HepG2 (cell line): ENCODE results near the gene SRPK3. TPM values are rescaled to one million over a fixed set of nuclear protein-coding genes. Genes with fewer than 3 reads are reported as not detected.

ENCODE experiments used
- CHD4 ChIP-seq: fragments of 200-600 bp; sonication (generic); IDR thresholded peaks from 2 replicates; pipeline ENCODE4 v1.7.0; 2017; ENCODE audit warnings: mild to moderate bottlenecking, low read length, borderline replicate concordance
- DMAP1 ChIP-seq: IDR thresholded peaks from 2 replicates; pipeline ENCODE4 v1.6.1; 2016
- DZIP1 ChIP-seq: sonication (generic); formaldehyde crosslinking; IDR thresholded peaks from 2 replicates; pipeline ENCODE4 v1.5.0; 2020; ENCODE audit warnings: mild to moderate bottlenecking, missing genetic modification reagents
- FOSL2 ChIP-seq: sonication (generic); formaldehyde crosslinking; IDR thresholded peaks from 2 replicates; pipeline ENCODE4 v1.4.0; 2020; ENCODE audit warnings: missing genetic modification reagents
- IKZF1 ChIP-seq: fragments of 450-650 bp; IDR thresholded peaks from 2 replicates; pipeline ENCODE4 v1.7.1; 2016
- MLLT10 ChIP-seq: sonication (generic); formaldehyde crosslinking; IDR thresholded peaks from 2 replicates; pipeline ENCODE4 v1.4.0; 2020; ENCODE audit warnings: missing genetic modification reagents
- PITX1 ChIP-seq: sonication (generic); formaldehyde crosslinking; IDR thresholded peaks from 2 replicates; pipeline ENCODE4 v1.5.1; 2020; ENCODE audit warnings: mild to moderate bottlenecking, missing genetic modification reagents
- RBM39 ChIP-seq: fragments of 200-400 bp; formaldehyde crosslinking; IDR thresholded peaks from one replicate; pipeline ENCODE4 v1.6.1; 2018; ENCODE audit warnings: antibody characterized with exemption, mild to moderate bottlenecking, low read depth, low read length; ENCODE audit not compliant: poor library complexity, severe bottlenecking
- RXRB ChIP-seq: IDR thresholded peaks from 2 replicates; pipeline ENCODE4 v1.6.1; 2016; ENCODE audit warnings: borderline replicate concordance, missing genetic modification reagents, missing compliant biosample characterization
- SP5 ChIP-seq: IDR thresholded peaks from 2 replicates; pipeline ENCODE4 v1.6.1; 2016; ENCODE audit warnings: low read depth, borderline replicate concordance
- ZNF138 ChIP-seq: sonication (generic); formaldehyde crosslinking; IDR thresholded peaks from 2 replicates; pipeline ENCODE4 v1.5.0; 2020; ENCODE audit warnings: mild to moderate bottlenecking, low read depth, missing genetic modification reagents
- ZNF275 ChIP-seq: sonication (generic); formaldehyde crosslinking; IDR thresholded peaks from 2 replicates; pipeline ENCODE4 v1.8.0; 2022; ENCODE audit warnings: missing genetic modification reagents, mild to moderate bottlenecking, inconsistent platforms, borderline replicate concordance
- ZNF484 ChIP-seq: sonication (generic); formaldehyde crosslinking; IDR thresholded peaks from 2 replicates; pipeline ENCODE4 v1.5.1; 2020; ENCODE audit warnings: mild to moderate bottlenecking, low read depth, missing genetic modification reagents, borderline replicate concordance
- ZNF691 ChIP-seq: sonication (generic); formaldehyde crosslinking; IDR thresholded peaks from 2 replicates; pipeline ENCODE4 v1.4.0; 2020; ENCODE audit warnings: missing genetic modification reagents, low read depth, mild to moderate bottlenecking, borderline replicate concordance
- ZNF720 ChIP-seq: sonication (generic); formaldehyde crosslinking; IDR thresholded peaks from 2 replicates; pipeline ENCODE4 v1.4.0; 2020; ENCODE audit warnings: missing genetic modification reagents
- polyA plus RNA-seq, 8 experiments: library from polyadenylated mRNA; depleted of rRNA in 3 of 8; stranded (reverse) in 7 of 8; unstranded in 1 of 8; fragments of >200 nt; fragmentation: Illumina TruSeq in 4 of 8; extraction: Trizol in 4 of 8; gene quantifications; 2 replicates each; pipeline versions ENCODE4 v1.2.1 to v1.2.3, GENCODE V29; 2011 to 2016; ENCODE audit warnings: low read depth in 4 of 8, missing spikeins in 1 of 8, mixed read lengths in 1 of 8; ENCODE audit not compliant: insufficient read depth in 1 of 8
- total RNA-seq, 5 experiments: library from RNA; depleted of rRNA; stranded (reverse); fragments of >200 nt; fragmentation: Illumina TruSeq; extraction: Trizol; gene quantifications; 2 replicates each; pipeline ENCODE4 v1.2.3, GENCODE V29; 2016; ENCODE audit warnings: low read depth in 1 of 5
- TF ChIP-seq, protein P1 (sequence below): sonication (generic); formaldehyde crosslinking; IDR thresholded peaks from 2 replicates; pipeline ENCODE4 v1.5.1; 2020; ENCODE audit warnings: mild to moderate bottlenecking, missing genetic modification reagents, borderline replicate concordance

The SRPK3 gene
- total and polyA plus RNA-seq, 2 of the 13 experiments (the other 11 are each of a cell fraction or from before 2014, with no cell fraction given), result 0.22 to 0.30 TPM

DNA sequence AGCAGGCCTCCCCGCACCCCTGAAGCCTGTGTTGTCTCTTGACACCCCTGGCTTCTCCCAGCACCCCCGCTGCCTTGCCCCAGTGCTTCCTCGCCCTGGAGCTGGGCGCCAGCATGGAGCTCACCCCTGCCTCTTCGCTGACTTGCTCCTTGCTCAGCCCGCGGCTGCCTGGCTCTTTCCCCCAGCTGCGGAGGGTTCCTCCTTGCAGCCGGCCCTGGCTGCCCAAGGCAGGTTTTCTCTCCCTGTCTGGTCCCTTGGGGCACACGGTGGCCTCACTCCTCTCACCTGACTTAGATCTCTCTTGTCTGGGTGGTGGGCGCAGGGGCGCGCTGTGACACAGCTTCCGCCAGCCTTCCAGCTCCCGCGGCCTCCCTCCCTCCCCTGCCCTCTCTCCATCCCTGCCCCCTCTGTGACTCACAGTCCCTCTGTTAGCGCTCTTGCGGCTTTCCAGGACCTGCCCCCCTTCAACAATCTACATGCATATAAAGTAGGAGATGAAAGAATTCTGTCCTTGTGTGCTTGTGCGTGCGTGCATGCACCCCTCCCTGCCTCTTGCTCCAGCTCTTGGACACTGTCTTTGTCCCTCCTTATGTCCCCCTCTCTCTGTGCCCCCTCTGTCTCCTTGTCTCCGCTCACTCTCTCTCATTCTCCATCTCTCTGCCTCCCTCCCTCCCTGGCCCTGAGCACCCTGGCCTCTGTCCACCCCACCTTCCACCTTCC, 14.6 kb upstream of the SRPK3 start (continued):
- TF ChIP-seq PITX1 (CRISPR knock-in tag) (no peak), MLLT10 (CRISPR knock-in tag) (no peak), RBM39 (no peak), ZNF138 (no peak), CHD4 (no peak), DMAP1 (CRISPR knock-in tag) (no peak), IKZF1 (no peak), ZNF691 (no peak), ZNF484 (CRISPR knock-in tag) (no peak), ZNF720 (CRISPR knock-in tag) (no peak), ZNF275 (CRISPR knock-in tag) (no peak), SP5 (CRISPR knock-in tag) (no peak), RXRB (no peak), FOSL2 (peak; percentile 60), DZIP1 (no peak)
- TF ChIP-seq, protein P1, sequence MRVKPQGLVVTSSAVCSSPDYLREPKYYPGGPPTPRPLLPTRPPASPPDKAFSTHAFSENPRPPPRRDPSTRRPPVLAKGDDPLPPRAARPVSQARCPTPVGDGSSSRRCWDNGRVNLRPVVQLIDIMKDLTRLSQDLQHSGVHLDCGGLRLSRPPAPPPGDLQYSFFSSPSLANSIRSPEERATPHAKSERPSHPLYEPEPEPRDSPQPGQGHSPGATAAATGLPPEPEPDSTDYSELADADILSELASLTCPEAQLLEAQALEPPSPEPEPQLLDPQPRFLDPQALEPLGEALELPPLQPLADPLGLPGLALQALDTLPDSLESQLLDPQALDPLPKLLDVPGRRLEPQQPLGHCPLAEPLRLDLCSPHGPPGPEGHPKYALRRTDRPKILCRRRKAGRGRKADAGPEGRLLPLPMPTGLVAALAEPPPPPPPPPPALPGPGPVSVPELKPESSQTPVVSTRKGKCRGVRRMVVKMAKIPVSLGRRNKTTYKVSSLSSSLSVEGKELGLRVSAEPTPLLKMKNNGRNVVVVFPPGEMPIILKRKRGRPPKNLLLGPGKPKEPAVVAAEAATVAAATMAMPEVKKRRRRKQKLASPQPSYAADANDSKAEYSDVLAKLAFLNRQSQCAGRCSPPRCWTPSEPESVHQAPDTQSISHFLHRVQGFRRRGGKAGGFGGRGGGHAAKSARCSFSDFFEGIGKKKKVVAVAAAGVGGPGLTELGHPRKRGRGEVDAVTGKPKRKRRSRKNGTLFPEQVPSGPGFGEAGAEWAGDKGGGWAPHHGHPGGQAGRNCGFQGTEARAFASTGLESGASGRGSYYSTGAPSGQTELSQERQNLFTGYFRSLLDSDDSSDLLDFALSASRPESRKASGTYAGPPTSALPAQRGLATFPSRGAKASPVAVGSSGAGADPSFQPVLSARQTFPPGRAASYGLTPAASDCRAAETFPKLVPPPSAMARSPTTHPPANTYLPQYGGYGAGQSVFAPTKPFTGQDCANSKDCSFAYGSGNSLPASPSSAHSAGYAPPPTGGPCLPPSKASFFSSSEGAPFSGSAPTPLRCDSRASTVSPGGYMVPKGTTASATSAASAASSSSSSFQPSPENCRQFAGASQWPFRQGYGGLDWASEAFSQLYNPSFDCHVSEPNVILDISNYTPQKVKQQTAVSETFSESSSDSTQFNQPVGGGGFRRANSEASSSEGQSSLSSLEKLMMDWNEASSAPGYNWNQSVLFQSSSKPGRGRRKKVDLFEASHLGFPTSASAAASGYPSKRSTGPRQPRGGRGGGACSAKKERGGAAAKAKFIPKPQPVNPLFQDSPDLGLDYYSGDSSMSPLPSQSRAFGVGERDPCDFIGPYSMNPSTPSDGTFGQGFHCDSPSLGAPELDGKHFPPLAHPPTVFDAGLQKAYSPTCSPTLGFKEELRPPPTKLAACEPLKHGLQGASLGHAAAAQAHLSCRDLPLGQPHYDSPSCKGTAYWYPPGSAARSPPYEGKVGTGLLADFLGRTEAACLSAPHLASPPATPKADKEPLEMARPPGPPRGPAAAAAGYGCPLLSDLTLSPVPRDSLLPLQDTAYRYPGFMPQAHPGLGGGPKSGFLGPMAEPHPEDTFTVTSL, result no peak
